GM19397 (cell line): ENCODE results near the gene USP3.

Experiments
- ATAC-seq: cut with Tn5 transposase; IDR thresholded peaks from one replicate; pipeline ENCODE4 v1.9.1; 2021; ENCODE audit warnings: mild to moderate bottlenecking, moderate library complexity; ENCODE audit not compliant: unreplicated experiment

USP3 gene

GRCh38 chr15:63504247-63504978, at the start of gene USP3:
Gene USP3 (plus strand): TSS chr15:63504593. CDS start chr15:63504740, 147 bp downstream.
- peak; percentile 50 for ATAC-seq

GRCh38 chr15:63456258-63456657, 48.1 kb upstream of the USP3 start:
- ATAC-seq, result no peak

- no peak for ATAC-seq
Measured at GRCh38 chr15:63457379-63457778, 47.0 kb upstream of the USP3 start.

GRCh38 chr15:63458026-63458425, 46.4 kb upstream of the USP3 start:
- ATAC-seq, result no peak

GRCh38 chr15:63458794-63459395, 45.5 kb upstream of the USP3 start:
- no peak for ATAC-seq

GRCh38 chr15:63460210-63461155, 43.9 kb upstream of the USP3 start:
- ATAC-seq, result no peak

- no peak for ATAC-seq
Measured at GRCh38 chr15:63461230-63461985, 43.0 kb upstream of the USP3 start.

GRCh38 chr15:63462088-63462487, 42.3 kb upstream of the USP3 start:
- ATAC-seq, result no peak

- ATAC-seq, result no peak
Measured at GRCh38 chr15:63463036-63463435, 41.4 kb upstream of the USP3 start.

- ATAC-seq, result no peak
Measured at GRCh38 chr15:63463793-63464192, 40.6 kb upstream of the USP3 start.

GRCh38 chr15:63465104-63465503, 39.3 kb upstream of the USP3 start:
- ATAC-seq, result no peak

- peak; percentile 65 for ATAC-seq
Measured at GRCh38 chr15:63466378-63467192, 37.8 kb upstream of the USP3 start.

- no peak for ATAC-seq
Measured at GRCh38 chr15:63469190-63469589, 35.2 kb upstream of the USP3 start.

GRCh38 chr15:63469984-63470383, 34.4 kb upstream of the USP3 start:
- ATAC-seq, result no peak

- peak; percentile 32 for ATAC-seq
Measured at GRCh38 chr15:63473007-63473748, 31.2 kb upstream of the USP3 start.

- no peak for ATAC-seq
Measured at GRCh38 chr15:63473749-63473998, 30.7 kb upstream of the USP3 start.

- peak; percentile 36 for ATAC-seq
Measured at GRCh38 chr15:63473999-63474809, 30.2 kb upstream of the USP3 start.

- peak; percentile 61 for ATAC-seq
Measured at GRCh38 chr15:63474810-63475316, 29.5 kb upstream of the USP3 start.
